Measurements from ENCODE around the gene OGFR.

Gene OGFR

GRCh38 chr20:62786157-62786556 lies 18.5 kb upstream of the OGFR start:
- DNase-seq (ENCODE audit: insufficient read length) = no peak
- no peak for FAIRE-seq
- no peak for TF ChIP-seq TAF1 (IDR thresholded peaks at IDR 0.05; ENCODE audit: borderline replicate concordance, low read depth, low read length)
- no peak for TF ChIP-seq POLR2A (IDR thresholded peaks at IDR 0.05; ENCODE audit: low read depth, low read length)
- no peak for TF ChIP-seq POLR2AphosphoS5 (IDR thresholded peaks at IDR 0.05; ENCODE audit: low read depth, low read length)

- TF ChIP-seq POLR2AphosphoS5 (IDR thresholded peaks at IDR 0.05; ENCODE audit: low read depth, low read length) (no peak), POLR2A (IDR thresholded peaks at IDR 0.05; ENCODE audit: low read depth, low read length) (no peak), TAF1 (IDR thresholded peaks at IDR 0.05; ENCODE audit: borderline replicate concordance, low read depth, low read length) (no peak)
- no peak for DNase-seq (ENCODE audit: insufficient read length)
- FAIRE-seq = no peak
These were observed 17.3 kb upstream of the OGFR start for GRCh38 chr20:62787321-62787720.

- FAIRE-seq (no peak), DNase-seq (ENCODE audit: insufficient read length) (no peak)
- no peak for TF ChIP-seq TAF1 (IDR thresholded peaks at IDR 0.05; ENCODE audit: borderline replicate concordance, low read depth, low read length)
- no peak for TF ChIP-seq POLR2A (IDR thresholded peaks at IDR 0.05; ENCODE audit: low read depth, low read length)
- no peak for TF ChIP-seq POLR2AphosphoS5 (IDR thresholded peaks at IDR 0.05; ENCODE audit: low read depth, low read length)
These were observed 16.8 kb upstream of the OGFR start for GRCh38 chr20:62787866-62788265.

GRCh38 chr20:62788607-62789006 lies 16.0 kb upstream of the OGFR start:
- DNase-seq (ENCODE audit: insufficient read length) = no peak
- no peak for FAIRE-seq

GRCh38 chr20:62790075-62790474 lies 14.6 kb upstream of the OGFR start:
- TF ChIP-seq TAF1 (IDR thresholded peaks at IDR 0.05; ENCODE audit: borderline replicate concordance, low read depth, low read length) (no peak), POLR2AphosphoS5 (IDR thresholded peaks at IDR 0.05; ENCODE audit: low read depth, low read length) (no peak), POLR2A (IDR thresholded peaks at IDR 0.05; ENCODE audit: low read depth, low read length) (no peak)
- no peak for FAIRE-seq
- DNase-seq (ENCODE audit: insufficient read length) = no peak

More at GRCh38 chr20:62788607-62789006, 16.0 kb upstream of the OGFR start:
- no peak for TF ChIP-seq POLR2A (IDR thresholded peaks at IDR 0.05; ENCODE audit: low read depth, low read length)
- no peak for TF ChIP-seq POLR2AphosphoS5 (IDR thresholded peaks at IDR 0.05; ENCODE audit: low read depth, low read length)
- no peak for TF ChIP-seq TAF1 (IDR thresholded peaks at IDR 0.05; ENCODE audit: borderline replicate concordance, low read depth, low read length)

- peak; percentile 64 for DNase-seq (ENCODE audit: insufficient read length)
- TF ChIP-seq TAF1 (IDR thresholded peaks at IDR 0.05; ENCODE audit: borderline replicate concordance, low read depth, low read length) (no peak), POLR2A (IDR thresholded peaks at IDR 0.05; ENCODE audit: low read depth, low read length) (no peak)
- FAIRE-seq = no peak
These were observed 13.1 kb upstream of the OGFR start for GRCh38 chr20:62791301-62792181.

GRCh38 chr20:62792182-62792939 lies 12.3 kb upstream of the OGFR start:
- DNase-seq (ENCODE audit: insufficient read length) (no peak), FAIRE-seq (no peak)
- no peak for TF ChIP-seq POLR2AphosphoS5 (IDR thresholded peaks at IDR 0.05; ENCODE audit: low read depth, low read length)
- no peak for TF ChIP-seq POLR2A (IDR thresholded peaks at IDR 0.05; ENCODE audit: low read depth, low read length)
- TF ChIP-seq TAF1 (IDR thresholded peaks at IDR 0.05; ENCODE audit: borderline replicate concordance, low read depth, low read length) = no peak

- no peak for DNase-seq (ENCODE audit: insufficient read length)
- no peak for FAIRE-seq
- TF ChIP-seq TAF1 (IDR thresholded peaks at IDR 0.05; ENCODE audit: borderline replicate concordance, low read depth, low read length) (no peak), POLR2A (IDR thresholded peaks at IDR 0.05; ENCODE audit: low read depth, low read length) (no peak), POLR2AphosphoS5 (IDR thresholded peaks at IDR 0.05; ENCODE audit: low read depth, low read length) (no peak)
These were observed 11.5 kb upstream of the OGFR start for GRCh38 chr20:62792940-62793756.

- no peak for TF ChIP-seq POLR2AphosphoS5 (IDR thresholded peaks at IDR 0.05; ENCODE audit: low read depth, low read length)
- TF ChIP-seq TAF1 (IDR thresholded peaks at IDR 0.05; ENCODE audit: borderline replicate concordance, low read depth, low read length) = no peak
- TF ChIP-seq POLR2A (IDR thresholded peaks at IDR 0.05; ENCODE audit: low read depth, low read length) = no peak
- FAIRE-seq (no peak), DNase-seq (ENCODE audit: insufficient read length) (no peak)
These were observed 11.0 kb upstream of the OGFR start for GRCh38 chr20:62793757-62794006.

GRCh38 chr20:62794007-62794724 lies 10.5 kb upstream of the OGFR start:
- peak; percentile 87 for FAIRE-seq
- TF ChIP-seq TAF1 (IDR thresholded peaks at IDR 0.05; ENCODE audit: borderline replicate concordance, low read depth, low read length) (no peak), POLR2AphosphoS5 (IDR thresholded peaks at IDR 0.05; ENCODE audit: low read depth, low read length) (peak; percentile 38; the same call in 1 of the 2 replicates), POLR2A (IDR thresholded peaks at IDR 0.05; ENCODE audit: low read depth, low read length) (peak; percentile 73; the same call in 1 of the 2 replicates)
- DNase-seq (ENCODE audit: insufficient read length) = peak; percentile 95

Data from GM12892 (cell line).